Stimulated activated CD8-positive, alpha-beta memory T cell treated with anti-CD3 and anti-CD28 coated beads, Interleukin-7, amount 100 ng/mL, for 24 hours (primary cell): ENCODE results near the gene KATNAL1.

Source experiments
- DNase-seq: peaks from one replicate; pipeline ENCODE4 v3.0.0-alpha.2; 2020; ENCODE audit warnings: low read depth

The KATNAL1 gene

DNA sequence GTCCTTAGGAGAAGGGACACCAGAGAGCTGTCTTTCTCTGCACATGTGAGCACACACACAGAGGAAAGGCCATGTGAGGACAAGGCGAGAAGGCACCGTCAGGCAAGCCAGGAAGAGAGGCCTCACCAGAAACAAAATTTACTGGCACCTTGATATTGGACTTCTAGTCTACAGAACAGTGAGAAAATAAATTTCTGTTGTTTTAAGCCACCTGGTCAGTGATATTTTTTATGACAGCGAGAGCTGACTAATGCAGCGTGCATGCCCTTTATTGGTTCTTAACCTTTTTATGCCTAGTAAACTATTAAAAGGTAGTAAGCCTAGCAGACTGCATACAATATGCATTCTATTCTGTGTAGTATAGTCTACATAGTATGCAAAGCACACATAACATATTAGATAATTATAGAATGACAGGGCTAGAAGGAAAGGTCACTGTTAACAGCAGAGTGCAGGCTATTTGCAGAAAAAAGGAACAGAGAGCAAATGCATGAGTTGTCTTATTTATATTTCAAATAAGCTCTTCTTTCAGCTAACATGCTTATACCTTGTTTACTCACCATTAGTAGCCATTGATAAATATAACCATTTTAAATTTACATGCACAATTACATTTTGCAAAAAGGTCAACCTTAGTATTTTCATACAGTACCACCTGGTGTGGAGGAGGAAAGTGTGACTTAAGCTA lies 25.2 kb upstream of the KATNAL1 start:
- DNase-seq = no peak

DNA sequence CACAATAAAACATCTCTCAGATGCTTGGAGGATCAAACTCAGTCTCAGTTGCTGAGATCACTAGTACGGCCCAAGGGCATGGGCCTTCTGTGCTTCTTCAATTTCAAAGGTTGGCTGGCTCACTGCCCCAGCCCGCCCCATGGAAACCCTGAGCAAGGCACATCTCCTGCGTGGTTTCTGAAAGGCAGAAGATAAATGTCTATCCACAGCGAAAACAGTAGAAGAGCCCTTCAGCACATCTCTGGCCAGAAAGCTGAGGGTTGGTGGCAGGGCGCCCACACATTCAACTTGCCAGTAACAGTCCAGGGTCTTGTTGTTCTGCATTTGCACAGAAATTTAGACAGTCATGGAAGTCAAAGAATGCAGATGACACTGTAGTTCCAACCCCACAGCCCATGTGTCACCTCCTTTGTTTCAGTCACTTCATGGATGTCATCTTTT lies 24.0 kb upstream of the KATNAL1 start:
- no peak for DNase-seq

DNA sequence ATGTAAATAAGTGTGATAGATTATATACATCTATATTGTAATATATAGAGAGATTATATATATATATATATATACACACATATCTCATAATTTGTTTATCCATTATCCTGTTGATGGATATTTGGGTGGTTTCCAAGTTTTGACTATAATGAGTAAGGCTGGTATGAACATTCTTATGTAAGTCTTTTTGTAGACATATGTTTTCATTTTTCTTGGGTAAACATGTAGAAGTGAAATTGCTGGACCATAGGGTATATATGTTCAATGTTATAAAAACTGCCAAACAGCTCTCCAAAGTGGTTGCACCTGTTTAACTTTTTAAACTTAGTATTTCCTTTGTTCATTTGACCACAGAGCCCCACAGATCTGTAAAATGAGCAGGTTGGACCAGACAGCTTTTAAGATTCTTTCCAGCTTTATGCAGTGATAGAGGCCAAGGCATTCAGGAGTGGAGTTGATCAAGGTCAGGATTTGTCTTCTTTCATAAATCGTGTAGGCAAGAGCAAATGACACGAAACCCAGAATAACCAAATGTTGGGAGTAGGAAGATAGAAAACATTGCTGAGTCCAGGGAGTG lies 21.7 kb upstream of the KATNAL1 start:
- DNase-seq = no peak

DNA sequence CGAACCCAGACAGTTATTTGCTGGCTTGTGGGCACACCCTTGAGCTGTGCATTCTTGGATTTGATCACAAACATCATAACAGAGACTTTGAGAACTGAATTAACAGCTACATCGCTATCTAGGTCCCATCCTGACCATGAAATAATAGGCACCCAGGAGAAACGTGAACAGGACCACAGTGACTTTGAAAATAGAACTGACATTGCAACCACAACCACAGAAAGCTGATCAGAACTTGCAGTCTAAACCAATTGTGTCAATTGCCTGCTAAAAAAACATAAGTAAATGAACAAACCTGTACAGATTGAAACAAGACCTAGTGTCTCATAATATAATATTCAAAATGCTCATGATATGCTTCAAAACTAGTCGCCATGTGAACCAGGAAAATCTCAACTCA lies 18.3 kb upstream of the KATNAL1 start:
- no peak for DNase-seq

DNA sequence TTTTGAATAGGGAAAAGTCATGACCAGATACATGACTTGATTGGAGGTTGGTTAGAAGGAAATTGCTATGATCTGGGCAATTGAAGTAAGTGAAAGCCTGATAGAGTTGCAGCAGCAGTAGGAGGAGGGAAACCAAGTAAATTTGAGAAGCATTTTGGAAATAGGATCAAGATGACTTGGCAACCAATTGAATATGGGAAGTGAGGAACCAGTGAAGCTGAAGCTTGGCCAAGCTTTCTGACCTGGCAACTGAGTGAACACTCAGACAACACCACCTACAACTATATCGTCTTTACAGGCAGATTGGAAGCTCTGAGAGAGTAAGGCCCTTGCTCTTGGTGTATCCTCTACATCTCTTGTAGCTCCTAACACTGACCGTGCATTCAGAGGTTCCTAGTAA lies 16.2 kb upstream of the KATNAL1 start:
- DNase-seq = no peak

DNA sequence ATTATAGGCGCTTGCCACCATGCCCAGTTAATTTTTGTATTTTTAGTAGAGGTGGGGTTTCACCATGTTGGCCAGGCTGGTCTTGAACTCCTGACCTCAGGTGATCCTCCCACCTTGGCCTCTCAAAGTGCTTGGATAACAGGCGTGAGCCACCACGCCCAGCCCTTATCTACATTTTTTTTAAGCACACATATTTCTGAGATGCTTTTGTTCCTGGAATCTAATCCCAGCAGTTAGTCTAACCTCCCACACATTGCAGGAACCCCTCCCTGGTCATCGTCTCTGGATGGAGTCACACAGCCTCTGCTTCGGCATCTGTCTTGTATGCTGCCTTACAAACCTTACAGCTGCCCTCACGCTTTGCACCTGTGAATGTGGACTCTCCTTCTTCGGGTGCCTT lies 15.1 kb upstream of the KATNAL1 start:
- no peak for DNase-seq

DNA sequence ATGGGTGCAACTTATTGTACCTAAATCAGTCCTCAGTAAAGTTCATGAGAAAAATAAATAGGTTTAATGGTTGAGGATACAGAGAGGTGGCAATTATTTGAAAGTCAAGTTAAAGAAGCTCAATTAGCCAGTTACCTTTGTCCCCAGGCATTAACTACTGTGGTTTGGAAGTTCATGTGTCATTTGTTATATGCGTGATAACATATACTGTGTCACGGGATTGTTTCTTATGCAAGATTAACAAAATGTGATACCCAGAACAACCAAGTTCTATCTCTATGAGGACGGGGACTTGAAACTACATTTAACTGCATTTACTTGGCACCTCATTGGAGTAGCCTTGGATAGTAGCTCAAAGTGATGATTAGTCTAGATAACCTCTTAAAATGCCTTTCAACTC lies 13.9 kb upstream of the KATNAL1 start:
- no peak for DNase-seq

DNA sequence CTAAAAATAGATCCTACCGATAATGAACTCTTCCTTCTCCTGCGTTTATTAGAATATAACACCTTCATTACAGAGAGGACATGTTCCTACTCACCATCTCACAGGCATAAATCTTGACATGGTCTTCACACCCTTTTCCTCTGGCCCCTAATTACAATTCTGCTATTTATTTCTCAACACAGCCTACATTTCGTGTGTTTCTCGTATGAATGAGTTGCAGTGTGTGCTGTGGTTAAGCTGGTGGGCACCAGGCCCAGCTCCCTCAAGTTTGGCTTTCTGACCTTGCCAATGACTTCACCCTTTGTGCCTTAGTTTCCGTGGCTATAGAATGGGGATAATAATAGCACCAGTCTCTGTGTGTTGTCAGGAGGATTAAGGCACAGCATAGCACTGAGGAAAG lies 12.3 kb upstream of the KATNAL1 start:
- DNase-seq = no peak

DNA sequence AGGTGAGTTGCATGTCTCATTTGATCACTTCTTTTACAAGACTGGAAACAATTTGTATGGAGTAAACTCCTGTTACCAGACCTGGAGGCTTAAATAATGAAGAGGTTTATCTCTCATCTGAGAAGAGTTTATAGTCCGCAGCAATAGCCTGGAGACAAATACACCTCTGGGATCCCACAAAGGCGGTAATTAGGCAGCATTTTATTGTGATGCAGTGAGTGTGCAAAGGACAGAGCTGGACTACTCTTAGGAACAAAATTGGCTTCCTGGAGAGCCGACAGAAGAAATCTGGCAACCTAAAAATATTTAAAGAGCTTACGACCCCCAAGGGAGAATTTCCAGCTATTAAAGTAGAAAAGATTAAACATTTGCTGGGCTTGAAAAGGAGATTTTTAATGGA lies 11.8 kb upstream of the KATNAL1 start:
- no peak for DNase-seq

DNA sequence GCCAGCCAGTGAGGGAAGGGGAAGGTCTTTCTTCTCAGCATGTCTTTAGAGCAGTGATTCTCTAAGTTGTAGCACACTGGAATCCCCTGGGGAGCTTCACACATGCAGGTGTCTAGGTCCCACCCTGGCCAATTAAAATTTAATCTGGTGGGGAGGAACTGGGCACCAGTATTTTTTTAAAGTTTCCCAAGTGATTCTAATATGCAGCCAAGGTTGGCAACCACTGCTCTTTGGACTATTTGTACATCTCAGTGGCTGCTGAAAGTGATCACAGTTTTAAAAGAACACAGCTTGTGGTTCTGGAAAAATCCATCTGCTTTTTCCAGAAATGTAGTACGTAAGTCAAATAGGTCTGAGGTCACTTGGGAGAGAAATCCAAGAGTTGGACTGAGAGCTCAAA lies 10.7 kb upstream of the KATNAL1 start:
- DNase-seq = no peak

DNA sequence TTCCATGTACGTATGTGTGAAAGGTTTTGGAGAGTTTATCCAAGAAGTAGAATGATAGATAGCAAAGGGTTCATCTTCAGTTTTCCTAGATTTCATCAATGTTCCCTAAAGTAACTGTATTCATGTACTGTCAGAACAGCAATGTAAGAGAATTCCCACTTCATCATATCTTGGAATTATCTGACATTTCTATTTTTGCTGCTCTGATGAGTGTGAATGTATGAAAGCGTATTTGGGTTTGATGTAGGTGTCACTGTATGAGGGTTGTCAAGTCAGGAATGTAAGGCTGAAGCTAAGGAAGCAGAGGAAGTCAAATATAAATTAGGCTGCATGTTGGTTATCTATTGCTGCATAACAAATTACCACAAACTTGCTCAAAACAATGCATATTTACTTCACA lies 7.2 kb upstream of the KATNAL1 start:
- no peak for DNase-seq

DNA sequence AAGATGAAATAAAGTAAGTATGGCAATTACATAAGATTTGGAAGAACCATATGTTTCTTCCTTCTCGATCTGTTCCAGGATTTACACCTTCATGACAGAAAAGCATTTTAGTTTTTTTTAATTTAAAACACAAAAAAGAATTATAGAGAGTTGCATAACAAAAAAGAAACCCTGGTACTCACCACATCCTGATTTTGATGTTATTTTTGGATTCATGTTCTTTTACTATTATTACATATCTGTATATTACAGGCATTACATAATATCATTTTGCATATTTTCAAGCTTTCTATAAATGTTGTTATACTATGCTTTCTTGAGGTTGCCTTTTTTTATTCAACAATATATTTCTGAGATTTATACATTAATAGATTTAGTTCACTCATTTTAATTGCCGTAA lies 6.7 kb upstream of the KATNAL1 start:
- no peak for DNase-seq

DNA sequence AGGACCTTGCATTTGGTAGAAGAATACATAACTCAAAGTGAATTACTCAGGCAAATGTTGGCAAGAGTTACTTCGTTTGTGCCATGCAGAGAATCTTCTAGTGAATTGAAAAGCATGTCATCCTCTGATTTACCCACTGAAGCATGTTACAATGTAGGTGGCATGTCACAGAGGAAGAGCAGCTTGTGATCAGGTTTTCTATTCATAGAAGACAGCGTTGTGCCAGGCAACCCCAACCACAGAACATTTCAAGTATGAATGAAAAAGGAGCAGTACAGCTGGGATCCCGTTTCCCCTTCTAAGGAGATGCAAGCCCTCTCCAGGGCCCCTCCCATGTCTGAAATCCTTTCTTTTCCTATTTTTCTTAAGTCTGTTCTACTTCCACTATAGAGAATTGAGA lies 6.0 kb upstream of the KATNAL1 start:
- DNase-seq = no peak

DNA sequence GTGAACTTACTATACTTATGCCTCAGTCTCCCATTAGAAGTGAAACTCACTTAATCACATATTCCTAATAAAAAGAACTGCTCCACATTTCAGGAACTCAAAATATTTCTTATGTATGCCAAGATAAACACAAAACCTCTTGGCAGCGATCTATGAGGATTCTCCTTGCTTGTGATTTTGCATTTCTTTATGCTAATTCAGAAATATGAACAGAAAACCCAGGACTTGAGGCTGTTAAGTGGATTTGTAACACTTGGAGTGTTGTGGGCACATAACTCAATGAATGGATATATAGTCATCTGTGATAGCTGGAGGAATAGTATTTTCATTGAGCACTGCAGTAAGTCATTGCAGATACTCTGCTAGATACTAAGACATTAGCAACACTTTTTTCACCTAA lies 5.6 kb upstream of the KATNAL1 start:
- no peak for DNase-seq

DNA sequence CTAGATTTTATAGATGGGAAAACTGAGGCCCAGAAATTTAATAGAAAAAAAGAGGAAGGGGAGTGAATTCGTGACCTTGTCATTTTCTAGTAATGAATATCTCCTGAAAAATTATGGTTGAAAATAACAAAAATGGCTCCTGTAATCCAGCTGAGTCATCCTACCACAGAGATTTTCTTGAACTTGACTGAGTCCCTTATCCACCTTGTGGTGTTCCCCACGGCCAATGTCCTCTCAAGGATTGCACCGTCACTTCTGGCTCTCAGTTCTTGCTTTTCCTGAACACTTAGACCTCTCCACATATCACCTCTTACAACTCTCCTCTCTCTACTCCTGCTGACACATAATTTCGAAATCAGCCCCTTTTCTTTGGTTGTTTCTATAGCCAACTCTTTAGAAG lies 1.2 kb upstream of the KATNAL1 start:
- DNase-seq = no peak

DNA sequence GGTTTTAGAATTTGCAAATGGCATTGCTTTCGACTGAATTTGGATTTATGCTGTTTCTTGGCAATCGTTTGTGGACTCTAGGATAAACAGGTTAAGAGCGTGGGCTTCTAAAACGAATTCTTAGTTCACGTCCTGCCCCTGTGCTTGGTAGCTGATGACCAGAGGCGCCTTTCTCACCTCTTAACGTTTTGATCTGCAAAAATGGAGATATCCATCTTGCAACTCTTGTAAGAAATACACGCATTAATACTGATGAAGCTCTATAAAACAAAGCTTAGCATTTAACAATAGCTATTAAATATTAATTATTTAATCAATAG lies 580 bp upstream of the KATNAL1 start:
- no peak for DNase-seq

DNA sequence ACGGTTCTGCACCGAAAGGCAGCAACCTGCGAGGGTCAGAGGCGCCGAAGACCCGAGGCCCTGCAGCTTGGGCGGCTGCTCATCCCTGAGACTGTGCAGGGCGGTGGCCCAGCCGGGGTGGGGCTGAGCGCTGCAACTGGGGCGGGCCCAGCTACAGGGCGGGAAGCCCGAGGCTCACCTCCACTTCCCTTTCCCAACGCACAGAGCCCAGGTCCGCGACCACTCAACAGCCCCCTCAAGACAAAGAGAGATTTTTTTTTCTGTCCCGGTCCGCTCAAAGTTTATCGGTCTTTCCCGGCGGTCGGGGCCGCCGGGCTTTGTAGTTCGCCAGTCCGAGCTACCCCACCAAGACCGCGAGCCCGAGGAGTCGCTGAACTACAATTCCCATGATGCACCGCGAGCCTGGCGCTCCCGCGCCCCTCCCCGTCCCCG lies 573 bp downstream of the KATNAL1 start:
- DNase-seq = peak; percentile 82

DNA sequence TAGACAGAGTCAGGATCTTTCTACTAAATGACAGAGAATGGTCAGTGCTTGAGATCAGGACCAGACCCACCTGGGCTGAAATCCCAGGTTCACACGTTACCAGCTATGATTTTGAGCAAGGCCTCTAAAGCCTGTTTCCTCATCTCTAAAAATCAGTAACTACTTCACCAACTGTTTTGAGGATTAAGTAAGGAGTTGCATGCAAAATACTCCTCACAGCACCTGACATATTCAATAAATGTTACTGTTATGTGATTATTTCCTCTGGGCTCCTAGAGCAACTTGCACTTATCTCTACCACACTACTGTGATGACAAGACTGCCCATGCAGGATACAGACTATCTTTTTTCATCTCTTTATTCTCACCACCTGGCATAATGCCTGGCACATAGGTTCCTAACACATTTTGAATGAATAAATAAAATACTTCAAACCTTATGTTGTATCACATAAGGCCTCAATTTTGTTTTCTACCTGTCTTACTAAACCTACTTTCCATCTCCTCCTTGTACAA lies 1.8 kb downstream of the KATNAL1 start:
- DNase-seq = no peak

DNA sequence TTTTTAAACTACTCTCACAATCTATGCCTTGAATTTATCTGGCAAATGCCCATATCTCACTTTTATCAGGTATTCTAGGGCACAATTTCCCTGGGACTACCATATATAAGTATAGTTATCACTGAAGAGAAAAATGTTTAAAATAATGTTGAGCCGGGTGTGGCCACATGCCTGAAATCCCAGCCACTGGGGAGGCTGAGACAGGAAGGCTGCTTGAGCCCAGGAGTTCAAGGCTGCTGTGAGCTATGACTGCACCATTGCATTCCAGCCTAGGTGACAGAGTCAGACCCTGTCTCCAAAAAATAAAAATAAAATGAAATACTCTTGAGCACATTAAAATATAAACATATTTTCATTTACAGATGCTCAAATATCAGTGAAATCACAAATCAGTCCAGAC lies 4.1 kb downstream of the KATNAL1 start:
- no peak for DNase-seq

DNA sequence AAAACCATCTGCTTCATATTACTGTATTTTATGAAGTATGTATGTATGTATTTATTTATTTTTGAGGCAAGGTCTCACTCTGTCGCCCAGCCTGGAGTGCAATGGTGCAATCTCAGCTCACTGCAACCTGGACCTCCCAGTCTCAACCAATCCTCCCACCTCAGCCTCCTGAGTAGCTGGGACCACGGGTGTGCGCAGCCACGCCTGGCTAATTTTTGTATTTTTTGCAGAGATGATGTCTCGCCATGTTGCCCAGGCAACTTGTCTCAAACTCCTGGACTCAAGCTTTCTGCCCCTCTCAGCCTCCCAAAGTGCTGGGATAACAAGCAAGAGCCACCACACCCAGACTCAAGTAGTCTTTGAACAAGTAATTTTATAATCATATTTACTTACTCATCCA lies 5.5 kb downstream of the KATNAL1 start:
- no peak for DNase-seq

DNA sequence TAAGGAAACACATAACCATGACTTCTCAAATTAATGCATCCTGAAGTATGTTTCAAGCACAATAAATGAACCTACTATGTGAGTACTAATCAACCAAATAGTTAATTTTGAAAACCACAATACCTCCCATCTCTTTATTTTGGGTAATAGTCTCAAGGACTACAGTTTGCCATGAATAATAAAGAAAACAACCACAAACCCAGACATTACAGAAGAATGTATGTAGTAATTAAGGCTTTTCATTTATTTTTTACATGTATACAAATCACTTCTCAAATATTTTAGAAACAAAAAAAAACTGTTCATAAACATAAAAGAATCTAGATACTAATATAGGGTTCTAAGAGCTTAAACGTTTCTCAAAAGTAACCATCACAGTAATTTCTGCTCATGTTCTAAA lies 6.8 kb downstream of the KATNAL1 start:
- DNase-seq = no peak

DNA sequence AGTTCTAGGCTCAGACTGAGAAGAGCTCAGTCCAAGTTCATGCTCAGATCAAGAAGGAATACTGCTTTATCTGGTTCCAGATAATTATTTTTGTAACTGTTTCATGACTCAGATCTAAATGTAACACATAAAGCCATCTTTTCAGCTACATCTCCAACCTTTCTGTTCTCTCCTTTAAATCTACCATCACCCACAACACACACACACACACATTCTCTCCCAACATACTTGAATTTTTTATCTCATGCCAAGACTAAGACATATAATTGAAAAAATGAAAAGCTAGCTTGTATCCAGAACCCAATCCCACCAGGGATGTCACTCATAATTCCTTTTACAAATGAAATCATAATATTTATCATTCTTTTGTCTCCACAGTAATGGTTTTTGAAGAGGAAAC lies 7.6 kb downstream of the KATNAL1 start:
- no peak for DNase-seq

DNA sequence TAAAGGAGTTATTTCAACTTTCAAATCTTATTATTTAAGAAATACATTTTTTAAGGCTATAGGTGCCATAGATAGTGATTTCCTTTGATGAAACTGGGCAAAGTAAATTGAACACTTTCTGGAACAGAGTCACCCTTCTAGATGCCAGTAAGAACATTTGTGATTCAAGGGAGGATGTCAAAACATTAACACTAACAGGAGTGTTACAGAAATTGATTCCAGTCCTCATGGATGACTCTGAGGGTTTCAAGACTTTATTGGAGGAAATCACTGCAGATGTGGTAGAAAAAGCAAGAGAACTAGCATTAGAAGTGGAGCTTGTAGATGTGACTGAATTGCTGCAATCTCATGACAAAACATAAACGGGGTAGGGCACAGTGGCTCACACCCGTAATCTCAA lies 12.2 kb downstream of the KATNAL1 start:
- DNase-seq = no peak

DNA sequence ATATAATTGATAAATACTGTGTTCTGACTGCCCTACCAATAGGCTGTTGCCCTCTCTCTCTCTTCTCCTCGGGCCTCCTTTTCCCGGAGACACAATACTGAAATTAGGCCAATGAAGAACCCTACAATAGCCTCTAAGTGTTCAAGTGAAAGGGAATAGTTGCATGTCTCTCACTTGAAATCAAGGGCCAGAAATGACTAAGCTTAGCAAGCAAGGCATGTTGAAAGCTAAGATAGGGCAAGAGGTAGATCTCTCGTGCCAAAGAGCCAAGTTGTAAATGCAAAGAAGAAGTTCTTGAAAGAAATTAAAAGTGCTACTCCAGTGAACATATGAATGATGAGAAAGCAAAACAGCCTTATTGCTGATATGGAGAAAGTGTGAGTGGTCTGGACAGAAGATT lies 13.3 kb downstream of the KATNAL1 start:
- DNase-seq = no peak
